ENCODE measurements around the gene NR1H3.

Gene NR1H3

DNA sequence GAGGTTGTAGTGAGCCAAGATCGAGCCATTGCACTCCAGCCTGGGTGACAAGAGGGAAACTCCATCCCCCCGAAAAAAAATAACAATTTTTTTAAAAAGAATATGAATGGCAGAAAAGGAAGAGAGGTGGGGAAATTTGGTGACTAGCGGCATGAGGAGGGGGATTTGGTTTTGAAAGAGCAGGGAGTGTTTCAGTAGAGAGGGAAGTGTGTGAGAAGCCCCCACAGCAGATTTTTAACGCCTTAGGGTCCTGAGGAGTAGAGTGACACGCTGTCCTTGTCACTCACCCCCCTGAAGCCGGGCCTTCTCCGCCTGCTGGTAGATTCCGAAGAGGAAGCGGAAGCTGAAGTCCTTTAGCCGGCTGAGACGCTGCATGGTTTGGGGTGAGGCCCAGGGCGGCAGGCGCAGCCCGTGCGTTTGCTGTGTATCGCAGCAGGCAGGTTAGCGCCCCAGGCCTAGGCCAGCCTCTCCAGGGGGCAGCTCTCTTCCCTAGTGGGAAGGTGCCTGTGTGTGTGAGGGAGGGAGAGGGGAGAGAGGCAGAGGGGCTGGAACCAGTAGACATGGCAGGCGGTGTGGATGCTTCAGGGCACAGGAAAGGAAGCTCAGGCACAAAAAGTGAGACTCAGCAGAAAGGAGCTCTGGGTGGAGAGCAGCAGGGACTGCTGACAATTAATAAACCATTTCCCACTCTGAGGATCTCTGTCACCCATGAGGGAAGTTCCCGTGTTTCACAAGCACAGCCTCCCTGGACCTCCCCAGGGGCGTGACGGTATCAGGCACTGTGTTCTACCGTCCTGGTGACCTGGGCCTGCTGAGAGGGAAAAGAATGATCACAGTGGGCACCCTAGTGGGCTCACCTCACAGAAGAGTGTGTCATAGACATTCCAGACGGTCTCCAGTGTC lies 13.1 kb upstream of the NR1H3 start:
- no peak for DNase-seq (ENCODE audit: low read depth)

- DNase-seq (ENCODE audit: low read depth), result no peak
These were observed 12.0 kb upstream of the NR1H3 start for GRCh38 chr11:47245611-47246357.

DNA sequence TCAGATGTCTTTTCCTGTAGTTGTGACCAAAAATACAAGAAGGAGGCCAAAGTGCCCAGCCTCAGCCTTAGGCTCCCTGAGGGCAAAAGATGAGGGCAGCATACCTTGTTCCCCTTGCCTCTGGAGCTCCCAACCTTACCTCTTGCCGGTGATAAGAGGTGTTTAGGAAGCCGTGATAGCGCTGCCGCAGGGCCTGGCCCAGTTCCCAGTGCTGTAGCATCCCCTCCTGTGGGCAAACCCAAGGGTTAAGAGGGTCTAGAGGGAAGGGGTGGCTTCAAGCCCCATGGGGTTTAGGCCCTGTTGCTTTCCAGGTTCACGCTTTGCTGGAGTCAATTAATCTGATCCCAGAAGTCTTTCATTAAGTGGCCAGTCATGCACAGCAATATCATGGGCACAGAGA lies 10.3 kb upstream of the NR1H3 start:
- no peak for DNase-seq (ENCODE audit: low read depth)

DNA sequence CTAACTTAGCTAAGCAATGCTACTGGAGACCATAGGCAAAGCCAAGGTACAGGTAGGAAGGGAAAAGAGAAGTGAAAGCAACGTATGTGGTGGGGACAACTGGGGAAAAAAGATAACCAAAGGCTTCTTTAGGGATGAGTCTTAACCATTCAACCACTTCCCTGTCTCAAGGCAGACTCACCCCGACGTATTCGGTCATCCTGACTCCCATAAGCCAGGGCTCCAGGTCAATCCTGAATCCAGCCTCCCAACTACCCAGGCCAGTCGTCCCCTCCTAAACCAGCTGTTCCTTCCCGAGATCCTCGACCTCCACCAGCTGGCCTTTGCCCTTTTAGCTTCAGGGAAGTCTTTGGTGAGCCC lies 9.5 kb upstream of the NR1H3 start:
- DNase-seq (ENCODE audit: low read depth), result no peak

DNA sequence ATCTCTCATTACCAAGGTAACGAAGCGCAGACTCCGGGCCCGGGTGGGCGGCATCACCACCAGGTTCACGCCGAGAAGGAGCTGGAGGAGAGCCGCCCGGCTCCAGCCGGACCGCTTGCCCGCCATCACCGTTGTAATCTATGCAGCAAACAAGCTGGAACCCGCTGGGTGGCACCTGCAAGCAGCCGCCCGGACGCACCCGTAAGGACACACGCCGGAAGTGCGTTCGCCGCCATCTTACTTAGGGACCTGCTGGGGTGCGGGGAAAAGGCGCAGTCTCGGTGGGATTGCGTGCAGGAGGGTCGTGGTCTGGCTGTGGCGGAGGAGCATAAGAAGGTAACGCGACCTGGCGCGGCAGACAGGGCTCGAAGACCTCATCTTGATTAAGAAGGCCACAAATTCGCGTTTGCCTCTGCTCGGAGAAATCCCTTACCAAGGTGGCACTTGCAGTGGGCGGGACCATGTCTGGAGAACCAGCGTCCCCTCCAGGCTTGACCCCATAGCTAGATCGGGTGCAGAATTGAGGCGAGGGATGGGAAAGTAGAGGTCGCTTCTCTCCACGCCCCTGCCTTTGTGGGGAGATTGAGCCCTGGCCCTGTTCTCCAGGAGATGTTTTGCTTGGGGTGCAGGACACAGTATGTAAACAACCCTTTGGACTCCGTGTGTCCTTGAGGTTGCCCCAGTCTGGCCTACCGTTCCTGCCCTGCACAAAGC lies 9.0 kb upstream of the NR1H3 start, which contains the start of gene ACP2:
Gene ACP2, minus strand, starts transcription at position 151 of the 714 bp plus-strand sequence. Its CDS starts 25 bp downstream, at position 126.
- DNase-seq (ENCODE audit: low read depth), result peak; percentile 52

GRCh38 chr11:47249378-47249715 lies 8.4 kb upstream of the NR1H3 start:
- DNase-seq (ENCODE audit: low read depth), result no peak

DNA sequence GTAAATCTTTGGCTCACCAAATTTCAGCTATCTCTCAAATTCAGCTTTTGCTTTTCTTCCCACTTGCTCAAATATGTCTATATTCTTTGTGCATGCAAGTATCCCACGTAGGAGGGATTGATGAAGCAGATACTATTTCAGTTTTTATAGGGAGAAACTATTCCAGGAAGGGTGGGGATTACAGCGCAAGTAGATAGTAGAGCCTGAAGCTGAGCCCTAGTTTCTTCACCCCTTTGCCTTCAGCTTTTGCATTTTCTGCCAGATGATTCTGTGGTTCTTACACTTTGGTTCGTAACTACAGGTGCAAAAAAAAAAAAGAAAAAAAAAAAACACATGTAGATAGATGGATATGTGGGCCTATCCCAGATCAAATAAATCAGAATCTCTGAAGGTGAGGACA lies 6.0 kb upstream of the NR1H3 start:
- DNase-seq (ENCODE audit: low read depth), result no peak

DNA sequence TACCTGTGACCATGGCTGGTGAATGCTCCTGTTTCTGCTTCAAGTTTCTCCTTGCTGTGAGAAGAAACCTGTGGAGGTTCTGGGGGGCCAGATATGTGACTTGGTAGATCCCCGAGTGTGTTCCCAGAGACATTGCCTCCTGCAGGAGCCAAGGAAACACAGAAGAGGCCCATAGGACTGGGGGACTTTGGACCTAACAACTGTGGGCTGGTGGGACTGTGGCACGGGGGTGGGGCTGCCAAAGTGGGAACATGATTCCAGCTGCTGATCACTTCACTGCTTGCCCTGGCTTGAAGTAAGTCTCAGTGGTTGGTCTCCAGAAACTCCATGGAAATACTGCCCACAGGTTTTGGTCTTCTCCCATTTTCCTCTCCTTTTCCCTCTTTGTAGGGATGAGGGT lies 4.1 kb upstream of the NR1H3 start:
- DNase-seq (ENCODE audit: low read depth), result no peak

- no peak for DNase-seq (ENCODE audit: low read depth)
These were observed 3.4 kb upstream of the NR1H3 start for GRCh38 chr11:47254386-47254785.

DNA sequence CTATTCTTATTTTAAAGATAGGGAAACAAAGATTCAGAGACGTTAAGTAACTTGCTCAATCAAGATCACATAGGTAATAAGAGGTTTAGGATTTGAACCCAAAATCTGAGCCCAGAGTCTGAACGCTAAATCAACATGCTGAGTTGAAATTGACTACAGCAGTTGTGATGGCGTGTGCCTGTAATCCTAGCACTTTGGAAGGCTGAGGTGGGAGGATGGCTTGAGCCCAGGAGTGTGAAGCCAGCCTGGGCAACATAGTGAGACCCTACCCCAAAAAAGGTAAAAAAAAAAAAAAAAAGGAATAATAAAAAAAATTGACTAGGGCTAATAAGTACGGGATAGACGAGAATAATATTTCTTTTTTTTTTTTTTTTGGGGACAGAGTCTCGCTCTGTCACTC lies 1.4 kb upstream of the NR1H3 start:
- no peak for DNase-seq (ENCODE audit: low read depth)

DNA sequence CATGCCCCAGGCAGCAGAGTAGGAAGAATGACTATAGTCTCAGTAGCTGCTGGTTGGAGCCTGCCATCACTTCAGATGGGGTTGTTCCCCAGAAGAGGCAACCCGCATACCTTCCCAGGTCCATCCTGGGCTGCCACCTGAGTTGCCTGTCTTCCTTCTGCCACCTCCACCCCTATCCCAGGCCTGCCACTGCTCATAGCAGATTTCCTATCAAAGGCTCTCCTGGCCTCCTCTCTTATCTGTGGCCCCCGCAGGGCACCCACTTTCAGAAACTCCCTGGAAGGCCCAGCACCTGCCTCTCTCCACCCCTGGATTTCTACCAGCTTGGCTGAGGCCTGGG lies 649 bp upstream of the NR1H3 start:
- DNase-seq (ENCODE audit: low read depth), result no peak

GRCh38 chr11:47258317-47258902 lies 614 bp downstream of the NR1H3 start:
- DNase-seq (ENCODE audit: low read depth), result no peak

DNA sequence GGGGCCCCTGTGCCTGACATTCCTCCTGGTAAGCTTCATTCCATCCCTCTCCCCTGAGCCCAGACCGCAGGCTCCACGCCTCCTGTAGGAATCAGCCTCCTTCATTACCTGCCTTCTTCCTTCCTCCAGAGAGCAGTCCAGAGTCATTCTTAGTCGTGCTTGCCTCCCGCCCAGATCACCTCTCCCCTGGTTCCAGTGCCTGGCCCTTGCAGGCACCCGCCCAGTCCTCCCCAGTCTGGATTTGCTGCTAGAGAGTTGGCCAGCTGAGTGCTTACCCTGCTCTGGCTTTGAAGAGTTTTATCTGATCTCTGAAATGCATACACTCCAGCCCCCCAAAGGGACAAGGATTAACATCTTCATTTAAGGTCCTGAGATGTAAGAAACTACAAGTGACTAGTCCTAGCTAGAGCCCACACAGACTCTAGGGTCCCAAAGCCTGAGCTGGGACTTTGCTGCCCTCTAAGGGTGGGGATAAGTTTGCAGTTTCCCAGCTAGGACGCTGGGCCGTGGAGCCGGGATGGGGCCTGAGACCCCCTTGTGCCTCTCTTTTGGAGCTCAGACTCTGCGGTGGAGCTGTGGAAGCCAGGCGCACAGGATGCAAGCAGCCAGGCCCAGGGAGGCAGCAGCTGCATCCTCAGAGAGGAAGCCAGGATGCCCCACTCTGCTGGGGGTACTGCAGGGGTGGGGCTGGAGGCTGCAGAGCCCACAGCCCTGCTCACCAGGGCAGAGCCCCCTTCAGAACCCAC lies 1.6 kb downstream of the NR1H3 start:
- no peak for DNase-seq (ENCODE audit: low read depth)

- no peak for DNase-seq (ENCODE audit: low read depth)
These were observed 2.6 kb downstream of the NR1H3 start for GRCh38 chr11:47260366-47260765.

DNA sequence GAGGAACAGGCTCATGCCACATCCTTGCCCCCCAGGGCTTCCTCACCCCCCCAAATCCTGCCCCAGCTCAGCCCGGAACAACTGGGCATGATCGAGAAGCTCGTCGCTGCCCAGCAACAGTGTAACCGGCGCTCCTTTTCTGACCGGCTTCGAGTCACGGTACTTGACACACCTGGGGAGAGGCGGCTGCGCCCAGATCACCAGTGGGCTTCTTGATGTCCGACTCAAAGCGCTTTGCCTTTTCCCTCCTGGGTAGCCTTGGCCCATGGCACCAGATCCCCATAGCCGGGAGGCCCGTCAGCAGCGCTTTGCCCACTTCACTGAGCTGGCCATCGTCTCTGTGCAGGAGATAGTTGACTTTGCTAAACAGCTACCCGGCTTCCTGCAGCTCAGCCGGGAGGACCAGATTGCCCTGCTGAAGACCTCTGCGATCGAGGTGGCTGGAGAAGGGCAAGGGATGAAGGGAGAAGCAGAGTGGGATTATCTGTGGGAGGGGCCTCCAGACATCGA lies 3.5 kb downstream of the NR1H3 start:
- no peak for DNase-seq (ENCODE audit: low read depth)

DNA sequence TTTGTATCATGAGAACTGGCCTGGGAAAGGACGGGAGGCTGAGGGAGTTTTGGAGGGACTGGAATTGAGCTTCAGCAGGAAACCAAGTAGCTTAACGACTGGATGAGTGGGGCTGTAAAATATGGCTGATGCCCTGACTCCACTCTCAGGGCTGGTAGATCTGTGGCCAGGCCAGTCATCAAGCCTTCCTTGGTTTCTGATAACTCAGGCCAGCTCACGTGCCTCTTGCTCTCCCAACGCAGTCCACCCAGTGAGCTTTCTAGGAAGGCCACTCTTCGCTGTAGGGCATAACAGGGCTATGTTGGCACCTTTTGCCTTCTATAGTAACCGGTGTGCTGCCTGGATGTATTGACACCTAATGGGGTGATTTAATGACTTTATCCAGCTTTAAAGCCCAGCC lies 6.3 kb downstream of the NR1H3 start:
- DNase-seq (ENCODE audit: low read depth), result no peak

GRCh38 chr11:47264521-47264920 lies 6.7 kb downstream of the NR1H3 start:
- DNase-seq (ENCODE audit: low read depth), result no peak

DNA sequence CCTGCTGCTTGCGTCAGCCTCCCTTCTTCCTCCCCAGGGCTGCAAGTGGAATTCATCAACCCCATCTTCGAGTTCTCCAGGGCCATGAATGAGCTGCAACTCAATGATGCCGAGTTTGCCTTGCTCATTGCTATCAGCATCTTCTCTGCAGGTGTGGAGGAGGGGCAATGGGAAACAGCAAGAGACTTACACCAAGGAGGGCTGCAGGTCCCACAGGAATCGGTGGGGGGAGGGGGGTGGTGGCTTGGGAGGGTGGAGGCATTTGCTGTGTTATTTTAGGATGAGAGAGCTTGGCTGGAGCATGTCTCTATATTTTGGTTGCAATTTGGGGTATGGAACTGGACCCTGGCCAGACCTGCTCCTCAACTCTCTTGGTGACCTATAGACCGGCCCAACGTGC lies 10.1 kb downstream of the NR1H3 start:
- DNase-seq (ENCODE audit: low read depth), result no peak

DNA sequence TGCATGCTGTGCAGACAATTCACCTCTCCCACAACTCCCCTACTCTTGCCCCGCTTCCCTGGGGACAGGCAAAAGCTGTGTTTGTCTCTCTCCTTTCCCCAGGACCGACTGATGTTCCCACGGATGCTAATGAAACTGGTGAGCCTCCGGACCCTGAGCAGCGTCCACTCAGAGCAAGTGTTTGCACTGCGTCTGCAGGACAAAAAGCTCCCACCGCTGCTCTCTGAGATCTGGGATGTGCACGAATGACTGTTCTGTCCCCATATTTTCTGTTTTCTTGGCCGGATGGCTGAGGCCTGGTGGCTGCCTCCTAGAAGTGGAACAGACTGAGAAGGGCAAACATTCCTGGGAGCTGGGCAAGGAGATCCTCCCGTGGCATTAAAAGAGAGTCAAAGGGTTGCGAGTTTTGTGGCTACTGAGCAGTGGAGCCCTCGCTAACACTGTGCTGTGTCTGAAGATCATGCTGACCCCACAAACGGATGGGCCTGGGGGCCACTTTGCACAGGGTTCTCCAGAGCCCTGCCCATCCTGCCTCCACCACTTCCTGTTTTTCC lies 10.7 kb downstream of the NR1H3 start:
- no peak for DNase-seq (ENCODE audit: low read depth)

GRCh38 chr11:47269002-47269828 lies 11.4 kb downstream of the NR1H3 start:
- peak; percentile 54 for DNase-seq (ENCODE audit: low read depth)

Measured in HS-5 (cell line).